ENCODE results near the gene SSTR4.

Gene SSTR4

DNA sequence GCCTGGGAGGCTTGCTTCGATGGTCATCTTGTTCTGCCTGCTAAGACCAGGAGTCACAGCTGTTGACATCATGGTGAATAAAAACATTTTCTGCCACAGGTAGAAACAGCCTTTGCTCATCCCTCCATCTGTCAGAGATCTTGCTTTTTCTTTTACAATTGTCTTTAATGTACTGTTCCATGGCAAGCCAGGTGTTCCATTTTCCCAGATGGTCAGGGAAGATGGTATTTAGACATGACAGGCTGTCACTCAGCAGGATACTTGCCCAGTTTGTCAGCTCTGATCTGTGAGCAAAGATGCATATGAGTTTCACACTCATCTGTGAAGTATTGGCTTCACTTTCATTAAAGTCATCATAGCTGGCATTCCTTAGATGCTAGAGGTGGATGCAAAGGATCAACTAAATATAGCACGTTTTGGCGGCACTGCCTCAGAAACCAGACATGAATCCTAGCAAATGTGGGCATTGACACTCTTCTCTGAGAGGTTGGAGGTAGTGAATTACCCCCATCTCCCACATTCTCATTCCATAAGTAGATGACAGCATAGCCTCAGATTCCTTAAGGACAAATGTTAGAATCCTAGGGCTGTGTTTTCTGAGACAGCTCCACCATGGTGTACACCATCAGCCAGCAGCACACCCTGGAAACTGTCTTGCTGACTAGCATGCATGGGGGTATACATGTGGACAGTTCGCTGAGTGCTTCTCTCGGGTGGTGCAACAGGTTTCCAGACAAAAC lies 4.2 kb downstream of the SSTR4 start:
- TF ChIP-seq, protein P1, sequence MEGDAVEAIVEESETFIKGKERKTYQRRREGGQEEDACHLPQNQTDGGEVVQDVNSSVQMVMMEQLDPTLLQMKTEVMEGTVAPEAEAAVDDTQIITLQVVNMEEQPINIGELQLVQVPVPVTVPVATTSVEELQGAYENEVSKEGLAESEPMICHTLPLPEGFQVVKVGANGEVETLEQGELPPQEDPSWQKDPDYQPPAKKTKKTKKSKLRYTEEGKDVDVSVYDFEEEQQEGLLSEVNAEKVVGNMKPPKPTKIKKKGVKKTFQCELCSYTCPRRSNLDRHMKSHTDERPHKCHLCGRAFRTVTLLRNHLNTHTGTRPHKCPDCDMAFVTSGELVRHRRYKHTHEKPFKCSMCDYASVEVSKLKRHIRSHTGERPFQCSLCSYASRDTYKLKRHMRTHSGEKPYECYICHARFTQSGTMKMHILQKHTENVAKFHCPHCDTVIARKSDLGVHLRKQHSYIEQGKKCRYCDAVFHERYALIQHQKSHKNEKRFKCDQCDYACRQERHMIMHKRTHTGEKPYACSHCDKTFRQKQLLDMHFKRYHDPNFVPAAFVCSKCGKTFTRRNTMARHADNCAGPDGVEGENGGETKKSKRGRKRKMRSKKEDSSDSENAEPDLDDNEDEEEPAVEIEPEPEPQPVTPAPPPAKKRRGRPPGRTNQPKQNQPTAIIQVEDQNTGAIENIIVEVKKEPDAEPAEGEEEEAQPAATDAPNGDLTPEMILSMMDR (IDR thresholded peaks at IDR 0.05; ENCODE audit: insufficient read depth, low read depth, low read length, missing control alignments), result no peak
- no peak overlapping the region for H3K4me3 ChIP-seq (ENCODE audit: low read depth, low read length)
- no peak for DNase-seq (ENCODE audit: low read depth)

DNA sequence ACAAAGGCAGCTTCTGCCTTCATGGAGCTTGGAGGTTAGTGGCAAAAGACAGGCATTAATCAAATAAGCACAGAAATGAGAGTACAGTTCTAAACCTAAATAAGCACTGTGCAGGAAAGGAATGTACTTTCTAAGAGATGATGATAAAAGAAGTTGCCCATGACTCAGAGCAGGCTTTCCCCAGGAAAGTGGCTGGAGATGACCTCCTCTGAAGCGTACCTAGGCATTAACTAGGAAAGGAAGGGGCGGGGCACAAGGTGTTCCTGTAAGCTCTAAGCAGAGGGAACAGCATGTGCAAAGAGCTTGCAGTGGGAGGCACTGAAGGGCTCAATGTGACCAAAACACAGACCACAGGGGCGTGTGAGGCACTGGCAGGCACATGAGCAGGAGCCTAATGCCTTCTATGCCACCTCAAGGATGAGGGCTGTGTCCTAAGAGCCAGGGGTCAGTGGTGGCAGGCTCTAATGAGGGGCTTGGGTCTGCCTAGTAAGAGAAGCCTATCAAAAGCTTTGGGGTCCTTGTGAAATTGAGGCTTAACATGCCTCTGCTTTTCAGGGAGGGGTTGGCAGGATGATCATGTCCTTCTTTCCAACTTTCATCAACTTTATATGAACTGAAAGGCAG lies 4.9 kb downstream of the SSTR4 start:
- no peak for DNase-seq (ENCODE audit: low read depth)
- TF ChIP-seq, protein P1 (IDR thresholded peaks at IDR 0.05; ENCODE audit: insufficient read depth, low read depth, low read length, missing control alignments), result no peak
- no peak overlapping the region for H3K4me3 ChIP-seq (ENCODE audit: low read depth, low read length)

DNA sequence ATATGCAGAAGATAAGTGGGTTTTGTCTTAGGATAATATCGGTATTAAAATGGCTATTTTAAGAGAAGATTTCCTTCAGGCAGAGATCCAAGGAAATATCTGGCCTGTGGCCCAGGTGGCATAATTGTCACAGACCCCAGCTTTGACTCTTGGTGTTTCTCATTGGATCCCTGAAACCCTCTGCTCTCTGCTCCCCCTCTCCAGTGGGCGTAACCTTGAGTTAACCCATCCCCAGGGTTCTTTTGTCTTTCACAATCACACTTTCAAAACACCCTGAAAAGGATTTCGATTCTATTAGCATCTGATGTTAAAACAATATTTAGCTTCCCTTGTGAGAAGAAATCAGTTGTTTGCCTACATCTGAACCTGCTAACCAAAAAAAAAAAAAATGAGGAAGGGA lies 7.2 kb downstream of the SSTR4 start:
- DNase-seq (ENCODE audit: low read depth), result no peak
- TF ChIP-seq, protein P1 (IDR thresholded peaks at IDR 0.05; ENCODE audit: insufficient read depth, low read depth, low read length, missing control alignments), result no peak
- H3K4me3 ChIP-seq (ENCODE audit: low read depth, low read length), result no peak overlapping the region

DNA sequence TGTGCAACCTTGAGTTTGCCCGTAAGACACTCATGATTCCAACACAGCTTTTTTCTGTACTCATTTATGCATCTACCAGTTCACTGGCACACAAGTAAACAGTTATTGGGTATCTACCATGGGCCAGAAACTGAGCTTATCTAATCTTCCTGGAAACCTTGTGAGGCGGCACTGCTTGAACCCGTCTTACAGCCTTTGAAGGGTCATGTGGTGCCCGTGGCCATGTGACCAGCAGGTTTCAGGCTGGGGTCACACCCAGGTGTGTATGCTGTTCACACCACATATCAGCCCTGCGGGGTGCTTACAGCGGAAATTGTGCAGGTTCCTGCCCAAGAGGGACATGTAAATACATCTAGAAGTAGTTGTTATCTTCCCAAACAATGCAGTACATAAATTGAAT lies 8.3 kb downstream of the SSTR4 start:
- no peak overlapping the region for H3K4me3 ChIP-seq (ENCODE audit: low read depth, low read length)
- peak; percentile 37 for DNase-seq (ENCODE audit: low read depth)
- TF ChIP-seq, protein P1 (IDR thresholded peaks at IDR 0.05; ENCODE audit: insufficient read depth, low read depth, low read length, missing control alignments), result peak; percentile 27

DNA sequence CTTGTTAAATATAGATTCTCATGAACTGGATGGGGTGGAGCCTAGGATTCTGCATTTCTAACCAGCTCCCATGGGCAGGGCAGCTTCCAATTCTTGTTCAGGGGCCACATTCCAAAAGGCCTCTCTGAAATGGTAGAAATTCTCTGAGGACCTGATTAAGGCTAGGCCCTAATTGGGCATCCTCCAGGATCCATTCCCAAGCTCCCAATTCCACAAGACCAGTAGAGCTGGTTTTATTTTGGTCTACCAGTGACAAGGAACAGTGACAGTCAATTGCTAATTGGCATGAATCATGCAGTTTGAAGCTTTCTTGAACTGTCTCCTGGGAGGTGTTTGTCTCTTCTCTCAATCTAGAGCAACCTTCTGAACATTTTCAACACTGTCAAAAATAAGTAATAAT lies 11.3 kb downstream of the SSTR4 start:
- DNase-seq (ENCODE audit: low read depth), result no peak
- TF ChIP-seq, protein P1 (IDR thresholded peaks at IDR 0.05; ENCODE audit: insufficient read depth, low read depth, low read length, missing control alignments), result no peak
- no peak overlapping the region for H3K4me3 ChIP-seq (ENCODE audit: low read depth, low read length)

DNA sequence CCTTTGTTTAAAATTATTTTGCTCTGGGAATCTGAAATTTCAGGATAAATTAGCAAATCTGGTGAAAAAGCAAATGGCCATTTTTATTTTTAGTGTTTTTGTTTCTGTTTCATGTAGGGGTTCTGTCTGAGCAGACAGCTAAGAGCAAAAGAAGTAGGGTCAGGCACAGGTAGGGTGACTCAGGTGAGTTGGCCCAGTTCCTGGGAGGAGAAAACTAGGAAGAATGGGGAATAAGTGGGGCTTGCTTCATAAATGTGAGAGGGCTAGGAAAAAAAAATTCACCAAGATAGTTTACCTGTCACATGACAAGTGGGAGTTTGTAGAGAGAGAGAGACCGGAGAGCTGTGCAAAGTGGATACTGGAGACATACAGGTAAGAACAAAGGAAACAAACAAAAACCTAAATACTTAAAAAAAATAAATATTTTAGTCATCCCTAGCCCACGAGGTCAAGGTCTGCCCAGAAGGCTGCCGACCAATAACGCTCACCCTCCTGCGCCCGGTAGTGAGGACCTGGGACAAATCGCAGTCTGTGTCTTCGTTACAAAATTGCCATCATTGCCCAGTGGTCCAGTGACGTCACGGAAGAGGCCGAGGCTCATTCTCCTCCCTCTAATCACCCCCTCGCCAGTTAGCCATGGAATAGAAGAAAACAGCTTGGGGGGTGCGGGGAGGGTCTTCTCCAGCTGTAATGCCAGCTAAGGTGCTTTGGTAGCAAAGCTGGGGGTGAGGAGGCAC lies 12.1 kb downstream of the SSTR4 start:
- H3K4me3 ChIP-seq (ENCODE audit: low read depth, low read length), result no peak overlapping the region
- DNase-seq (ENCODE audit: low read depth), result no peak
- TF ChIP-seq, protein P1 (IDR thresholded peaks at IDR 0.05; ENCODE audit: insufficient read depth, low read depth, low read length, missing control alignments), result no peak
